Gastroesophageal sphincter (tissue), 4 donors: Measurements from ENCODE around the gene LRRC30. TPM values are rescaled to one million over a fixed set of nuclear protein-coding genes. Genes with fewer than 3 reads are reported as not detected.

Experiments used
- ATAC-seq: fragments of 150-250 bp; one replicate; pipeline ENCODE4 v1.9.1; 2016; ENCODE audit warnings: mild to moderate bottlenecking, moderate library complexity
- H3K27ac ChIP-seq, 4 donors: fragments of 200-600 bp; sonication (generic) in 3 of 4; 1 replicate in 3 of 4; 2 replicates in 1 of 4; pipeline ENCODE4 v1.5.1; 2016 to 2019
- H3K27me3 ChIP-seq: fragments of 200-600 bp; sonication (generic); one replicate; pipeline ENCODE4 v1.5.1; 2019
- H3K36me3 ChIP-seq, 2 donors: fragments of 200-600 bp; sonication (generic); one replicate each; pipeline ENCODE4 v1.5.1; 2019; ENCODE audit warnings: control low read depth in 1 of 2
- H3K4me1 ChIP-seq, 3 donors: fragments of 200-600 bp; sonication (generic); 1 replicate in 2 of 3; 2 replicates in 1 of 3; pipeline ENCODE4 v1.5.1; 2016 to 2019; ENCODE audit warnings: control low read depth in 2 of 3
- H3K4me3 ChIP-seq, 2 donors: fragments of 200-600 bp; sonication (generic); one replicate each; pipeline ENCODE4 v1.5.1; 2019; ENCODE audit warnings: mild to moderate bottlenecking in 1 of 2, moderate library complexity in 1 of 2
- H3K9me3 ChIP-seq, 3 donors: fragments of 200-600 bp; sonication (generic); one replicate each; pipeline ENCODE4 v1.5.1; 2017 to 2019; ENCODE audit warnings: control low read depth in 2 of 3
- CTCF ChIP-seq, 4 experiments: fragments of 200-600 bp in 2 of 4; fragments of 450-650 bp in 2 of 4; sonication (generic) in 1 of 4; IDR thresholded peaks; one replicate each; pipeline ENCODE4 v1.5.1; 2017 to 2019; ENCODE audit warnings: antibody characterized with exemption in 4 of 4, mild to moderate bottlenecking in 2 of 4, moderate library complexity in 2 of 4
- EP300 ChIP-seq: sonication (generic); formaldehyde crosslinking; IDR thresholded peaks from one replicate; pipeline ENCODE4 v1.6.1; 2017; ENCODE audit warnings: antibody characterized with exemption, mild to moderate bottlenecking
- POLR2A ChIP-seq, 2 donors: fragments of 450-650 bp; IDR thresholded peaks; one replicate each; pipeline ENCODE4 v1.6.1; 2017; ENCODE audit warnings: antibody characterized with exemption in 2 of 2, mild to moderate bottlenecking in 2 of 2, moderate library complexity in 1 of 2
- POLR2AphosphoS5 ChIP-seq: sonication (generic); formaldehyde crosslinking; IDR thresholded peaks from one replicate; pipeline ENCODE4 v1.6.1; 2017; ENCODE audit warnings: antibody characterized with exemption
- WGBS, 2 donors: methylation state at CpG; one replicate each; pipeline ENCODE4 v1.1.5; 2018; ENCODE audit warnings: low coverage in 1 of 2; 5-methylcytosine and 5-hydroxymethylcytosine counted together
- total RNA-seq, 4 donors: library from RNA; depleted of rRNA; stranded (reverse); fragments of >200 nt; gene quantifications; one replicate each; pipeline ENCODE4 v1.1.0, GENCODE V29; 2016

Gene LRRC30
- total RNA-seq, 4 donors from 2014 or later: not detected

- H3K36me3 ChIP-seq: no peaks in the 10 kb centered on the region
- 75 to 92% methylated on average over 6 to 7 of the region's 8 CpGs for WGBS, 2 donors
- no peak overlapping the region for H3K4me3 ChIP-seq
- no peak overlapping the region for H3K27ac ChIP-seq
- ATAC-seq: no peak
- no peaks in the 10 kb centered on the region for H3K4me1 ChIP-seq
- H3K9me3 ChIP-seq: no peaks in the 10 kb centered on the region
- no peak for TF ChIP-seq POLR2A (IDR thresholded peaks at IDR 0.05)
- H3K27me3 ChIP-seq: peaks cover 3% of the 10 kb centered on the region
These were observed 6.0 kb downstream of the LRRC30 start for GRCh38 chr18:7236933-7237332.

DNA sequence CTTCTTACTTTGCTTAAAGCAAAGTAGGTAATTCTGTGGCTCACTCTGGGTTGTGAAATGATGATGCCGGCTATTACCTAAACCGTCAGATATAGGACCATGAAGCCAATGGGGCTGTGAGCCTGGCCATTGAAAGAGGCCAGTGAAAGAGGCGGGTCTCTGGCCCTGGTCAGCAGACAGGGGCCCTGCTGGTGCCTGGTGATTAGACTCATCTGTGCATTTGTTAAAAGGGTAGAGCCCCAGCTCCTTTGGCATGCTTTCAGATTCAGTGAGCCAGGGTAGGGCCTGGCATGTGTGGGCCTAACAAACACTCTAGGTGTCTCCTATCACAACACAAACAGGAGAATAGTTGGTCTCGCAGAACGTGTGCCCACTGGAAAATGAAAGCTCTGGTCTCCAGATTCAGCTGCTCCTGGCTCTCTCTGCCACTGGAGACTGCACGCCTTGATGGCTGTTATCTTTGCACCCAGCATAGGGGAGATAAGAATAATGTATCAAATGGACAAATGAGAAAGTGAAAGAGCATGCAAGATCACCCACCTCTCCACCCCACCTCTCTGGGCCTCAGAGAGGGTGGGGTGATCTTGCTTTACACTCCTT, 6.9 kb downstream of the LRRC30 start:
- no peak for ATAC-seq
- no peaks in the 10 kb centered on the region for H3K9me3 ChIP-seq
- no peak for TF ChIP-seq CTCF (IDR thresholded peaks at IDR 0.05)
- no peak for TF ChIP-seq EP300
- TF ChIP-seq POLR2AphosphoS5: no peak
- no peak for TF ChIP-seq POLR2A (IDR thresholded peaks at IDR 0.05)
- H3K4me1 ChIP-seq: no peaks in the 10 kb centered on the region
- H3K27me3 ChIP-seq: peaks cover 3% of the 10 kb centered on the region
- H3K27ac ChIP-seq: no peak overlapping the region
- 82 to 94% methylated on average over 2 of the region's 6 CpGs for WGBS, 2 donors
- H3K4me3 ChIP-seq: no peak overlapping the region
- H3K36me3 ChIP-seq: no peaks in the 10 kb centered on the region

DNA sequence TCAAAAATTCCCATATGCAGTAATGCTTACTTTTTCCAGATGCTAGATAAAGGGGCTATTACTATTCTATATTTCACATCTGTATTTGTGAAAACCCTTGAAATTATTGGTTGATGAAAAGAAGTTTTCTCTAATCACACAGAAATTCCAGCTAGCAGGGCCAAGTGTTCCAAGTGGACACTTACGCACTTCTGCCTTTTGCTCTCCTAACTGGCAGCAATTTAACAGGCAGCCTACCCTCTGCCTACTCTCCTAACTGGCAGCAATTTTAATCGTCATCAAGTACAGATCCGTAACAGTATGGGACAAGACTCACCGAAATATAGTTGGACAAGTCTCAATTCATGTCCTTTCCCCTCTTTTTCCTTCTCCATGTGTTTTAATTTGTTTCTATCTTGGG, 12.0 kb downstream of the LRRC30 start:
- no peaks in the 10 kb centered on the region for H3K4me1 ChIP-seq
- no peak overlapping the region for H3K27ac ChIP-seq
- 84 to 95% methylated on average over 3 to 4 of the region's 4 CpGs for WGBS, 2 donors
- TF ChIP-seq CTCF (IDR thresholded peaks at IDR 0.05) (no peak), POLR2A (IDR thresholded peaks at IDR 0.05) (no peak), POLR2AphosphoS5 (no peak), EP300 (no peak)
- no peak overlapping the region for H3K4me3 ChIP-seq
- no peak for ATAC-seq
- no peaks in the 10 kb centered on the region for H3K9me3 ChIP-seq
- H3K27me3 ChIP-seq: no peaks in the 10 kb centered on the region
- no peaks in the 10 kb centered on the region for H3K36me3 ChIP-seq

DNA sequence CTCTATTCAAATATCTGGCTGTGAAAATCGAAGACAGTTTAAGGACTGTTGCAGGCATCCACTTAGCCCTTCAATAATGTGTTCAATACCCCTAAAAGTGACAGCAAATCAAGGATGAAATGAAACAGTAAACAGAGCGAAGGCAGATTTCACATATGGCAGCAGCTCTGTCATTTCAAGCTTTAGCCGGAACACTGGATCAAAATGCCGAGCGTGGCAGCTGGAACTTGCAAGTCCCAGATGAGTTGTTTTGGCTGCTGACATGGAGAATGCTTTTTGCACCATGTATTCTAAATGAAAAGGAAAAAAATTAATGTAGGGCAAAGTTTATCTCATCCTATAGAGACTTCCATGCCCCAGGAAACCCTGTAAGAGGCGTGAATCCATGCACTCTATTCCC, 18.0 kb downstream of the LRRC30 start:
- WGBS, 2 donors: 70 to 90% methylated on average over 6 of the region's 6 CpGs
- Histone ChIP-seq H3K27me3 (no peaks in the 10 kb centered on the region), H3K9me3 (no peaks in the 10 kb centered on the region), H3K27ac (no peak overlapping the region), H3K4me3 (no peak overlapping the region), H3K4me1 (no peaks in the 10 kb centered on the region), H3K36me3 (no peaks in the 10 kb centered on the region)
- ATAC-seq: no peak
- TF ChIP-seq CTCF (IDR thresholded peaks at IDR 0.05): no peak
- no peak for TF ChIP-seq EP300
- no peak for TF ChIP-seq POLR2A (IDR thresholded peaks at IDR 0.05)
- no peak for TF ChIP-seq POLR2AphosphoS5

- Histone ChIP-seq H3K27me3 (no peaks in the 10 kb centered on the region), H3K27ac (no peak overlapping the region), H3K4me1 (no peaks in the 10 kb centered on the region), H3K4me3 (no peak overlapping the region), H3K9me3 (no peaks in the 10 kb centered on the region), H3K36me3 (no peaks in the 10 kb centered on the region)
- TF ChIP-seq POLR2AphosphoS5 (no peak), CTCF (IDR thresholded peaks at IDR 0.05) (no peak), POLR2A (IDR thresholded peaks at IDR 0.05) (no peak), EP300 (no peak)
- 78 to 97% methylated on average over 4 to 5 of the region's 5 CpGs for WGBS, 2 donors
- ATAC-seq: no peak
These were observed 23.3 kb downstream of the LRRC30 start for GRCh38 chr18:7254163-7254562.
